ENCODE results near the gene CORO6. TPM values are rescaled to one million over a fixed set of nuclear protein-coding genes. Genes with fewer than 3 reads are reported as not detected.

Gene CORO6
- total and polyA plus RNA-seq, 2 of the 13 experiments (the other 11 are each of a cell fraction or from before 2014, with no cell fraction given), result 0.42 to 0.82 TPM

DNA sequence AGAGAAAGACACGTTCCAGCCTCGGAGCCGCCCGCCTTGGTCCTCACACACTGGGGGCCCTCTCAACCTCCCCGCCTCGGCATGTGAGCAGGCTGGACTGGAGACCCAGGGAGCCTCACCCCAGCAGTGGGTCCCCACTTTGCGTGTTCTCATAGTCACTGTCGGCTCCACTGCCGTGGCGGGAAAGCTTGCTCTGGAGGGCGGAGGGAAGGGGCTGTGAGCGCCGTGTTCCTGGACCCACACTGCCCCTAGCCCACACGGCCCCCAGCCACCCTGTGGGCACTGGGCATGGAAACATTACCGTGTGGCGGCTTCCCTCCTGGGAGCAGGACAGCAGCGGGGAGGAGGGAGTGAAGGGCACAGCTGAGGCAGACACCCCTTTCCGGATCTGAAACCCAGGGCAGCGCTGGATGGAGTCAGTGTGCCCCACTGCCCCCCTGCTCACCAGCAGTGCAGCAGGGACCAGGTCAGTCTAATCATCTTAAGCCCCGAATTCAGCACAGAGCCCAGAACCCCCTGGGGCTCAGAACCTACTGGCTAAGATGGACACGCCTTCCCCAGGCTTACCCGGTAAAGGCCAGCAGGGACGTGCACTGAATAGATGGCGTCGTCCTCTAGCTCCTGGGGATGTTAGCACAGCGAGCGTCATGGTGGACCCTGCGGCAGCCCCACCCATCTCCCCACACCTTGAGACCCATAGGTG, 47.0 kb downstream of the CORO6 start:
- peaks cover 5 to 17% of the 10 kb centered on the region in 2 experiments; a peak in 4 of 5 replicates for H3K36me3 ChIP-seq (replicated peaks in 1 of 2; ENCODE audit: control insufficient read depth in 1 of 2, insufficient read depth in 2 of 2, low read length in 2 of 2)
- H3K9ac ChIP-seq (ENCODE audit: insufficient read depth, low read depth, low read length), result no peak overlapping the region
- POLR2A ChIA-PET, result interaction anchor here (1.1 to 1.6 kb wide), 3 partner anchors 10 to 281 kb away, joined by 3 to 23 read pairs (median 16); partner anchors contain the start of genes ABHD15, ANKRD13B and NUFIP2
- peak overlapping the region; percentile 59; the same call in 1 of the 2 replicates for H3K4me2 ChIP-seq (ENCODE audit: low read depth, low read length)
- FAIRE-seq (no peak), ATAC-seq (no peak), DNase-seq (ENCODE audit: low spot score) (no peak)
- TF ChIP-seq HNRNPL (IDR thresholded peaks at IDR 0.05; ENCODE audit: low read depth, low read length) (0 out of 2 replicates have a peak, but pooled peaks have one; percentile 47), HOMEZ (CRISPR knock-in tag; IDR thresholded peaks at IDR 0.05; ENCODE audit: low read depth) (no peak), NRL (CRISPR knock-in tag; IDR thresholded peaks at IDR 0.05; ENCODE audit: borderline replicate concordance) (0 out of 2 replicates have a peak, but pooled peaks have one; percentile 21), AGO2 (optimal IDR thresholded peaks at IDR 0.05; ENCODE audit: low read depth, low read length) (peak; percentile 1), SP4 (CRISPR knock-in tag; IDR thresholded peaks at IDR 0.05) (peak; percentile 23; the same call in 1 of the 2 replicates), KLF16 (CRISPR knock-in tag; IDR thresholded peaks at IDR 0.05) (no peak), ZBTB33 (CRISPR knock-in tag; IDR thresholded peaks at IDR 0.05) (peak; percentile 18; the same call in 1 of the 2 replicates), ZNF747 (CRISPR knock-in tag; IDR thresholded peaks at IDR 0.05; ENCODE audit: borderline replicate concordance) (no peak), MYC (CRISPR knock-in tag; IDR thresholded peaks at IDR 0.05; ENCODE audit: borderline replicate concordance) (0 out of 2 replicates have a peak, but pooled peaks have one; percentile 8), ZZZ3 (CRISPR knock-in tag; IDR thresholded peaks at IDR 0.05; ENCODE audit: borderline replicate concordance) (no peak), NR0B2 (CRISPR knock-in tag; IDR thresholded peaks at IDR 0.05) (no peak), RNF2 (conservative IDR thresholded peaks at IDR 0.05; ENCODE audit: low read depth) (no peak), CCDC6 (CRISPR knock-in tag; IDR thresholded peaks at IDR 0.05) (peak; percentile 10; the same call in 1 of the 2 replicates)
- H3K9me3 ChIP-seq (ENCODE audit: low read length), result no peaks in the 10 kb centered on the region
- no TSS peak for BruUV-seq (replicated peaks)
- H4K20me1 ChIP-seq (ENCODE audit: insufficient read depth, low read length), result no peaks in the 10 kb centered on the region
- no peak overlapping the region for H2AFZ ChIP-seq (ENCODE audit: low read length)
- intact Hi-C loops (cut with micrococcal nuclease; ENCODE audit: unreplicated experiment), result loop anchor here (2.0 kb wide), 1 partner anchor 15 kb away; no protein-coding TSS in a partner anchor
- H3K27ac ChIP-seq (ENCODE audit: extremely low read length, insufficient read depth, low read length), result peak overlapping the region; percentile 60
- in situ Hi-C loops (cut with HindIII; ENCODE audit: extremely low pct_ligation_motif_present, low pct_unique_long_range_greater_than_20kb), result no loop called here
- no peak overlapping the region for H3K4me3 ChIP-seq (replicated peaks in 1 of 3; ENCODE audit: insufficient read depth in 1 of 3, low read depth in 2 of 3, low read length in 3 of 3)
- WGBS (ENCODE audit: low lambda C conversion rate), result 89% methylated on average over 15 of the region's 28 CpGs
- H3K4me1 ChIP-seq (ENCODE audit: insufficient read depth, low read length), result peaks cover 23% of the 10 kb centered on the region
- no peaks in the 10 kb centered on the region for H3K27me3 ChIP-seq (ENCODE audit: control insufficient read depth in 1 of 2, insufficient read depth in 2 of 2, low read length in 2 of 2)
- no peaks in the 10 kb centered on the region for H3K79me2 ChIP-seq (ENCODE audit: insufficient read depth, low read length)
- CTCF ChIA-PET (ENCODE audit: low intra/inter-chr PET ratio, low total read pairs), result interaction anchor here (1.0 to 1.2 kb wide), 2 partner anchors 16 to 43 kb away, joined by 4 to 5 read pairs; no protein-coding TSS in a partner anchor
